Testis (tissue), 3 donors: Measurements from ENCODE around the gene TSG101. TPM values are rescaled to one million over a fixed set of nuclear protein-coding genes. Genes with fewer than 3 reads are reported as not detected.

Experiments
- DNase-seq: peaks from one replicate; pipeline ENCODE4 v3.0.0-alpha.2; 2019
- H3K27ac ChIP-seq, 2 donors: fragments of 200-600 bp; sonication (generic); one replicate each; pipeline ENCODE4 v1.5.1; 2019
- H3K27me3 ChIP-seq: fragments of 200-600 bp; sonication (generic); one replicate; pipeline ENCODE4 v1.5.1; 2019
- H3K36me3 ChIP-seq: fragments of 200-600 bp; sonication (generic); one replicate; pipeline ENCODE4 v1.5.1; 2017; ENCODE audit warnings: low read depth; ENCODE audit errors: missing control alignments
- H3K4me1 ChIP-seq: fragments of 200-600 bp; sonication (generic); one replicate; pipeline ENCODE4 v1.5.1; 2019
- H3K4me3 ChIP-seq, 2 donors: fragments of 200-600 bp; sonication (generic); one replicate each; pipeline ENCODE4 v1.5.1; 2017 to 2019
- H3K9me3 ChIP-seq: fragments of 200-600 bp; sonication (generic); one replicate; pipeline ENCODE4 v1.5.1; 2017
- POLR2A ChIP-seq: fragments of 450-650 bp; IDR thresholded peaks from one replicate; pipeline ENCODE4 v1.6.1; 2017; ENCODE audit warnings: antibody characterized with exemption, mild to moderate bottlenecking, moderate library complexity
- WGBS, 2 donors: methylation state at CpG; one replicate each; pipeline ENCODE4 v1.1.5; 2018; 5-methylcytosine and 5-hydroxymethylcytosine counted together
- intact Hi-C: fragments of 100-400 bp; cut with DNase I; formaldehyde crosslinking; loops from one replicate; pipeline ENCODE4 v1.15.1; 2023; ENCODE audit warnings: low total_unique reads
- polyA plus RNA-seq: library from polyadenylated mRNA; stranded (reverse); fragments of 350-450 nt; fragmentation: Illumina TruSeq; extraction: RNeasy Lipid Tissue Mini Kit (QIAGEN cat#74804); gene quantifications from one replicate; pipeline ENCODE4 v1.2.3, GENCODE V29; 2014; ENCODE audit warnings: low read depth, low replicate concordance; ENCODE audit not compliant: insufficient read depth
- total RNA-seq, 2 donors: library from RNA; depleted of rRNA; stranded (reverse); fragments of >200 nt; gene quantifications; one replicate each; pipeline ENCODE4 v1.2.3, GENCODE V29; 2016
- TF ChIP-seq, protein P1 (sequence below), 3 experiments: fragments of 450-650 bp in 2 of 3; fragments of 200-600 bp in 1 of 3; sonication (generic) in 1 of 3; IDR thresholded peaks; one replicate each; pipeline ENCODE4 v1.5.1; 2016 to 2019; ENCODE audit warnings: antibody characterized with exemption in 3 of 3, mild to moderate bottlenecking in 2 of 3, moderate library complexity in 1 of 3

TSG101 gene
- total and polyA plus RNA-seq, 3 donors from 2014 or later = 92.6 to 161 (median 95.1) TPM

DNA sequence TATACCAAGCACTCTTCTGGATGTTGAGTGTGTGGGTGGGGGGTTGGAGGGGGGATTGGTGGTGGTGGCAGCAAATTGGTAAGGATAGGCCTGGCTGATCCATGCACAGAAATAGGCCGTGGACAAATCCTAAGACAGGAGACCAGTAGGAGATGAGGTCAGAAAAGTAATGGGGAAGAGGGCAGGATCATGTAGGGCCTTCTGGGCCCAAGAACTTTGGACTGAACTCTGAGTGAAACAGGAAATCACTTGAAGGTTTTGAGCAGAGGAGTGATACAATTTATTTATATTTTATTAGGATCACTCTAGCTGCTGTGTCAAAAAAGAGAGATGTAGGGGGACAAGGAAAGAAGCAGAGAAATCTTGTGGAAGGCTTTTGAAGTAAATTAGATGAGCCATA lies 28.7 kb downstream of the TSG101 start:
- TF ChIP-seq, protein P1, sequence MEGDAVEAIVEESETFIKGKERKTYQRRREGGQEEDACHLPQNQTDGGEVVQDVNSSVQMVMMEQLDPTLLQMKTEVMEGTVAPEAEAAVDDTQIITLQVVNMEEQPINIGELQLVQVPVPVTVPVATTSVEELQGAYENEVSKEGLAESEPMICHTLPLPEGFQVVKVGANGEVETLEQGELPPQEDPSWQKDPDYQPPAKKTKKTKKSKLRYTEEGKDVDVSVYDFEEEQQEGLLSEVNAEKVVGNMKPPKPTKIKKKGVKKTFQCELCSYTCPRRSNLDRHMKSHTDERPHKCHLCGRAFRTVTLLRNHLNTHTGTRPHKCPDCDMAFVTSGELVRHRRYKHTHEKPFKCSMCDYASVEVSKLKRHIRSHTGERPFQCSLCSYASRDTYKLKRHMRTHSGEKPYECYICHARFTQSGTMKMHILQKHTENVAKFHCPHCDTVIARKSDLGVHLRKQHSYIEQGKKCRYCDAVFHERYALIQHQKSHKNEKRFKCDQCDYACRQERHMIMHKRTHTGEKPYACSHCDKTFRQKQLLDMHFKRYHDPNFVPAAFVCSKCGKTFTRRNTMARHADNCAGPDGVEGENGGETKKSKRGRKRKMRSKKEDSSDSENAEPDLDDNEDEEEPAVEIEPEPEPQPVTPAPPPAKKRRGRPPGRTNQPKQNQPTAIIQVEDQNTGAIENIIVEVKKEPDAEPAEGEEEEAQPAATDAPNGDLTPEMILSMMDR (IDR thresholded peaks at IDR 0.05) = no peak
- no peak for TF ChIP-seq POLR2A
- 86 to 90% methylated on average over 1 of the region's 1 CpG for WGBS, 2 donors
- H3K4me3 ChIP-seq = no peak overlapping the region
- no peaks in the 10 kb centered on the region for H3K9me3 ChIP-seq
- H3K36me3 ChIP-seq = no peaks in the 10 kb centered on the region
- H3K4me1 ChIP-seq = no peaks in the 10 kb centered on the region
- H3K27ac ChIP-seq = no peak overlapping the region
- intact Hi-C loops = no loop called here
- H3K27me3 ChIP-seq = no peaks in the 10 kb centered on the region
- no peak for DNase-seq

DNA sequence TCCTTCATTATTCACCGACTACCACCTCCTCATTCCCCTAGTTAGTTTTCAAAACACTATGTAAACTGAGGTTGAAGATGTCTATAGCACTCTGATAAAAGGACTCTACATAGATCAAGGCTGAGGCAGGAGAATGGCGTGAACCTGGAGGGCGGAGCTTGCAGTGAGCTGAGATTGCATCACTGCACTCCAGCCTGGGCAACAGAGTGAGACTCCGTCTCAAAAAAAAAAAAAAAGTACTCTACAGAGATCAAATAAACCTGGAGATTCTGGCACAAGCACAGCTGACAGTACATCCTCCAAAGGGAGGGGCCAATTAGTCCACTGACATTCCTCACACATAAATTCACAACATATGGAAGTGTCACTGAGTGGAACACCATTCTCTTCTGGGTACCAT lies 31.0 kb downstream of the TSG101 start:
- Histone ChIP-seq H3K27me3 (no peaks in the 10 kb centered on the region), H3K27ac (no peak overlapping the region), H3K36me3 (no peaks in the 10 kb centered on the region), H3K9me3 (no peaks in the 10 kb centered on the region), H3K4me3 (no peak overlapping the region), H3K4me1 (no peaks in the 10 kb centered on the region)
- intact Hi-C loops = no loop called here
- no peak for DNase-seq
- 88 to 94% methylated on average over 4 of the region's 4 CpGs for WGBS, 2 donors
- TF ChIP-seq, protein P1 (IDR thresholded peaks at IDR 0.05) = no peak
- no peak for TF ChIP-seq POLR2A

DNA sequence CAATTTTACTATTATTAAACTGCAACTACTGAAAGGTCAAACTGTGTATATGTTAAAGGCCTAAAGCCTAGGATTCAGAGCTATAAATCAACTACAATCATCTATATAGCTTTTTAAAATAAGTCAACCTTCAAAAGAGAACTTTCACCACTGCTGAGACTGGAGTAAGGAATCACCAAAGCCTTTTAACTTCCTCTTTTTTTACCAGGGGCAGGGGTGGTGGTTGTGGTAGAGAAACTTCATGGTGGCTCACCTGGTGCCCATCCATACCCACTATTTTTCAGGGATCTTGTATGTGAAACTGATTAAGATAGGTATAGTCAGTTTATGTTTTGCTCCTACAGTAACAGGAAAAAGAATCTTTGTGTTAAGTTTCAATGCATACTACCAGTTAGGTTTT lies 31.5 kb downstream of the TSG101 start:
- Histone ChIP-seq H3K9me3 (no peaks in the 10 kb centered on the region), H3K4me3 (no peak overlapping the region), H3K36me3 (no peaks in the 10 kb centered on the region), H3K4me1 (no peaks in the 10 kb centered on the region), H3K27me3 (no peaks in the 10 kb centered on the region), H3K27ac (no peak overlapping the region)
- no peak for DNase-seq
- intact Hi-C loops = no loop called here
- no peak for TF ChIP-seq POLR2A
- TF ChIP-seq, protein P1 (IDR thresholded peaks at IDR 0.05) = no peak

DNA sequence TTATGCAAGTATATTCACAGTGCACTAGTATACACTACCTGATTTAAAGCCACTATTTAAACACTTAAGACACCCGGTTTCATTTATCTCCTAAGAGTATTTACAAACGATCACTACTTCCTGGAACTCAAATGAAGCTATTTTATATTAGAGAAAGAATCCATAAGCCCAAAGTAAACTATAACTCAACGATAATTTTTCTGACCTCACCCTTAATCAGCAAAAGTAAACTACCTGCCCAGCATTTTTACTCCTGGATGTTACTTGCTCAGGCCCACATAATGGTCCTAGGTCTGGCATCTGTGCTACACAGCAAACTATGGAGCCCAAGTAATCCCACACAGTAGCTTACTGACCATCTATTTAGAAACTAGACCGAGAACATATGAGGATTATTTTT lies 33.4 kb downstream of the TSG101 start:
- DNase-seq = no peak
- Histone ChIP-seq H3K4me3 (no peak overlapping the region), H3K36me3 (no peaks in the 10 kb centered on the region), H3K27me3 (no peaks in the 10 kb centered on the region), H3K27ac (no peak overlapping the region), H3K9me3 (no peaks in the 10 kb centered on the region), H3K4me1 (no peaks in the 10 kb centered on the region)
- TF ChIP-seq POLR2A = no peak
- TF ChIP-seq, protein P1 (IDR thresholded peaks at IDR 0.05) = no peak
- intact Hi-C loops = no loop called here
- 92% methylated on average over 4 of the region's 4 CpGs for WGBS, 2 donors

DNA sequence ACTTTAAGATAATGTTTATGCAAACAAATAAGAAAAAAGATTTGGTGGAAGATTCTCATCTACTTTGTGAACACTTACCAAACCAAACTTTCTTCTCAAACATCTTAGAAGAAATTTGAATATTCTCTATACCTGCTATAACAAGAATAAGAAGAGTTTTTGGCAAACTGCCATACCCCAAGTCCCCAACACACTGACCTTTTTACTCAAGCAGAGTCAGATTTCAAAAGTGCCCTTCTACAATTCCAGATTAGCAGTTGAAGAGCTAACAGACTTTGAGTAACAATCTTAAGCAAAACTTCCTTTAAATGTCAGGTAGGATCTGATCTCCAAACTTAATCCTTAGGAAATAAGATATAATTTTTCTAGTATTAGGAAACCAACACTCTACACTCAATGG lies 33.9 kb downstream of the TSG101 start:
- no peaks in the 10 kb centered on the region for H3K27me3 ChIP-seq
- H3K9me3 ChIP-seq = no peaks in the 10 kb centered on the region
- no peaks in the 10 kb centered on the region for H3K36me3 ChIP-seq
- no peak overlapping the region for H3K4me3 ChIP-seq
- TF ChIP-seq, protein P1 (IDR thresholded peaks at IDR 0.05) = no peak
- TF ChIP-seq POLR2A = no peak
- intact Hi-C loops = no loop called here
- no peaks in the 10 kb centered on the region for H3K4me1 ChIP-seq
- H3K27ac ChIP-seq = no peak overlapping the region
- no peak for DNase-seq
